Naive B cell (primary cell): Measurements from ENCODE around the gene CNOT1. TPM values are rescaled to one million over a fixed set of nuclear protein-coding genes. Genes with fewer than 3 reads are reported as not detected.
"Not testable (repeated sequence)": the region's sequence is repeated elsewhere in the genome, so short reads cannot be mapped to it uniquely, and the experiment has no call there.

Experiments used
- ATAC-seq, 2 donors: fragments of 150-1000 bp; cut with Tn5 transposase; 2 replicates each; pipeline ENCODE4 v1.10.0; 2021; ENCODE audit warnings: low read depth in 2 of 2, mild to moderate bottlenecking in 2 of 2, moderate library complexity in 2 of 2
- DNase-seq: peaks from one replicate; pipeline ENCODE4 v3.0.0; 2022
- H3K27ac Mint-ChIP-seq, 6 donors: one replicate each; pipeline ENCODE4 v1.8.0; 2020 to 2022; ENCODE audit warnings: mild to moderate bottlenecking in 6 of 6, mixed read lengths in 6 of 6, moderate library complexity in 5 of 6, inconsistent platforms in 2 of 6
- H3K27me3 Mint-ChIP-seq, 3 donors: one replicate each; pipeline ENCODE4 v1.8.0; 2021 to 2022; ENCODE audit warnings: mixed read lengths in 3 of 3, mild to moderate bottlenecking in 1 of 3
- H3K36me3 Mint-ChIP-seq, 2 donors: one replicate each; pipeline ENCODE4 v1.8.0; 2020 to 2022; ENCODE audit warnings: mixed read lengths in 2 of 2, inconsistent platforms in 1 of 2, mild to moderate bottlenecking in 1 of 2
- H3K4me1 Mint-ChIP-seq, 3 donors: one replicate each; pipeline ENCODE4 v1.8.0; 2020 to 2022; ENCODE audit warnings: mixed read lengths in 3 of 3, inconsistent platforms in 1 of 3, mild to moderate bottlenecking in 1 of 3, moderate library complexity in 1 of 3
- H3K4me3 Mint-ChIP-seq, 8 donors: one replicate each; pipeline ENCODE4 v1.8.0; 2020 to 2022; ENCODE audit warnings: mild to moderate bottlenecking in 8 of 8, mixed read lengths in 8 of 8, moderate library complexity in 8 of 8, inconsistent platforms in 2 of 8
- H3K9me3 Mint-ChIP-seq, 7 donors: one replicate each; pipeline ENCODE4 v1.8.0; 2020 to 2022; ENCODE audit warnings: mixed read lengths in 7 of 7, mild to moderate bottlenecking in 5 of 7, inconsistent platforms in 2 of 7, moderate library complexity in 1 of 7
- polyA plus RNA-seq, 6 donors: library from polyadenylated mRNA; unstranded; fragments of 300-500 nt; fragmentation: Illumina TruSeq; gene quantifications; one replicate each; pipeline ENCODE4 v1.2.3, GENCODE V29; 2021; ENCODE audit warnings: low read depth in 6 of 6

Gene CNOT1
- polyA plus RNA-seq, 6 donors from 2014 or later, result 79.4 to 161 (median 108) TPM

DNA sequence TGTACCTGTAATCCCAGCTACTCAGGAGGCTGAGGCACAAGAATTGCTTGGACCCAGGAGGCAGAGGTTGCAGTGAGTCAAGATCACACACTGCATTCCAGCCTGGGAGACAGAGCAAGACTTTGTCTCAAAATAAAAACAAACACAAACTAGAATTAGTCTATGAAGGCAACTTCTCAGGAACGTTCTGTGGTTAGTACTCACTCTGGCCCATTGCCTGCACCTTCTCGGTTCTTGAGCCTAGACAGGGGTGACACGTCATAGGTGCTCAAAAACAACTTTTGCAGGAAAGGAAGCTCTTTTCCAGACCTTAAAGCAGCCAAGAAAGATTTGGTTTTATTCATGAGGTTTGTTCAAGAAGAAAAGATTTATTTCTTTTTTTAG lies 22.3 kb upstream of the CNOT1 start:
- Mint-ChIP-seq H3K4me1 (peaks cover 0 to 5% (median 4%) of the 10 kb centered on the region in 3 donors), H3K9me3 (no peaks in the 10 kb centered on the region), H3K27me3 (peaks cover 0 to 8% (median 8%) of the 10 kb centered on the region in 3 donors), H3K4me3 (no peak overlapping the region), H3K36me3 (no peaks in the 10 kb centered on the region), H3K27ac (no peak overlapping the region)
- DNase-seq (no peak), ATAC-seq (no peak)

- Mint-ChIP-seq H3K27ac (no peak overlapping the region), H3K4me1 (peaks cover 0 to 5% (median 4%) of the 10 kb centered on the region in 3 donors), H3K4me3 (no peak overlapping the region), H3K27me3 (peaks cover 3 to 8% (median 8%) of the 10 kb centered on the region in 3 donors), H3K9me3 (no peaks in the 10 kb centered on the region), H3K36me3 (no peaks in the 10 kb centered on the region)
- ATAC-seq (no peak), DNase-seq (no peak)
These were observed 20.1 kb upstream of the CNOT1 start for GRCh38 chr16:58649707-58650106.

DNA sequence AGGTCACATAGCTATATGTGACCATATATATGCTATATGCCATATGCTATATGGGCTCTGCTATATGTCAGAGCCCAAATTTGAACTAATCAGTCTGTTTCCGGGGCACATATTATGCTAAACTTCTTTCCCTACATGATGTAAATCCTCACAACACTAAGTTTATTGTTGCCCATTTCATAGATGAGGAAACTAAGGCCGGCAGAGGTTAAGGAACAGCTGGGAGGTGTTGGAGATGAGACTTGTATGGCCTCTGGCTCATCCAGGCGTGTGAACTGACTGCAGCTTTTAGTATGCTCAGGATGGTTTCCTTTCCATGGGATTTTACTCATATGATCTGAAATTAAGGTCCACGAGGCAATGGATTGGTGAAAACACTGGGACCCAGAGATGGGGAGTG lies 17.5 kb upstream of the CNOT1 start:
- Mint-ChIP-seq H3K36me3 (no peaks in the 10 kb centered on the region), H3K27me3 (peaks cover 0 to 3% (median 0%) of the 10 kb centered on the region in 3 donors), H3K4me3 (no peak overlapping the region), H3K9me3 (no peaks in the 10 kb centered on the region), H3K4me1 (peaks cover 0 to 5% (median 4%) of the 10 kb centered on the region in 3 donors), H3K27ac (no peak overlapping the region)
- DNase-seq (no peak), ATAC-seq (no peak)

DNA sequence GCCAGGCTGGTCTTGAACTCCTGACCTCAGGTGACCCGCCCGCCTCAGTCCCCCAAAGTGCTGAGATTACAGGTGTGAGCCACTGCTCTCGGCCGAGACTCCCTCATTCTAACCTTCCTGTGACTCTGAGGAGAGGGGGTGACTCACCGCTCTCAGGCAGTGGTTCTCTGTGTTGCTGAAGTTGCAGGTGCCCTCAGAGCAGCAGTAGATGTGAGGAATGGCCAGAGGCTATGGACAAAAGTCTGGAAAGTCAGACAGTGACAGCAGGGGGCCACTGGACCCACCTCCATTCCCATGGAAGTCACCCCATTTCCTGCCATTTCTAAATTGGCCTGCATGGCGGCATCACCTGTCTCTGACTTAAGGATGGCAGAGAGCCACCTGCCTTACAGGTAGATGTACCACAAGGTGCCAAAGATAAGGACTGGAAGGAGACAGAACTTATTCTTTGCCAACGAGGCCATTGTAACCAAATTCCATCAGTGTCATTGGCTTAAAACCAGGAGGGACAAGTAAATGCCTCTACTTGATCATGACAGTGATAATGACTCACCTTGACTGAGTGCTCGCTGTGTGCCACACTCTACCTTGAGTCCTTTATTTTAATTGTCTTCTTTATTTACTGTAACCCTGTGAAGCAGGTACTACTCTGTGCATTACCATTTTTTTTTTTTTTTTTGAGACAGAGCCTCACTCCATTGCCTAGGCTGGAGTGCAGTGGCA lies 15.3 kb upstream of the CNOT1 start:
- Mint-ChIP-seq H3K36me3 (no peaks in the 10 kb centered on the region), H3K27me3 (peaks cover 0 to 5% (median 3%) of the 10 kb centered on the region in 3 donors), H3K9me3 (no peaks in the 10 kb centered on the region), H3K4me3 (no peak overlapping the region), H3K4me1 (no peaks in the 10 kb centered on the region), H3K27ac (no peak overlapping the region)
- ATAC-seq (no peak), DNase-seq (no peak)

- no peaks in the 10 kb centered on the region for H3K4me1 Mint-ChIP-seq
- ATAC-seq, result no peak
- H3K9me3 Mint-ChIP-seq, result no peaks in the 10 kb centered on the region
- H3K4me3 Mint-ChIP-seq, result no peak overlapping the region
- no peak for DNase-seq
- H3K27ac Mint-ChIP-seq, result peak overlapping the region in 1 of 6 donors; percentile 5
- peaks cover under 1 to 8% (median 3%) of the 10 kb centered on the region in 3 donors for H3K27me3 Mint-ChIP-seq
- no peaks in the 10 kb centered on the region for H3K36me3 Mint-ChIP-seq
These were observed 14.5 kb upstream of the CNOT1 start for GRCh38 chr16:58644108-58644507.

- Mint-ChIP-seq H3K36me3 (no peaks in the 10 kb centered on the region), H3K4me1 (no peaks in the 10 kb centered on the region), H3K9me3 (no peaks in the 10 kb centered on the region), H3K27me3 (peaks cover 1 to 15% (median 8%) of the 10 kb centered on the region in 3 donors), H3K4me3 (no peak overlapping the region), H3K27ac (no peak overlapping the region)
- no peak for ATAC-seq
- no peak for DNase-seq
These were observed 11.3 kb upstream of the CNOT1 start for GRCh38 chr16:58640949-58641348.

DNA sequence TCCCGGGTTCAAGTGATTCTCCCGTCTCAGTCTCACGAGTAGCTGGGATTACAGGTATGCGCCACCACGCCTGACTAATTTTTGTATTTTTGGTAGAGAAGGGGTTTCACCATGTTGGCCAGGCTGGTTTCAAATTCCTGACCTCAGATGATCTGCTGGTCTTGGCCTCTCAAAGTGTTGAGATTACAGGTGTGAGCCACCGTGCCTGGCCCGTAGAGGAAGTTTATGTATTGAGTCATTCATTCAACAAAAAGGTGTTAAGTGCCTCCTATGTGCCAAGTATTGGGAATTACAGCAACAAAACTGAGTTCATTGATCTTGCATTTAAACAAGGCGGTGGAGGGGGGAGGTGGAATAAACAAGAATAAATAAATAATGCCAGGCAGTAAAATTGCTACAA lies 10.2 kb upstream of the CNOT1 start:
- peaks cover 0 to 15% (median 8%) of the 10 kb centered on the region in 3 donors for H3K27me3 Mint-ChIP-seq
- H3K36me3 Mint-ChIP-seq, result no peaks in the 10 kb centered on the region
- DNase-seq, result no peak
- H3K27ac Mint-ChIP-seq, result peak overlapping the region in 1 of 6 donors; percentile 81
- no peaks in the 10 kb centered on the region for H3K9me3 Mint-ChIP-seq
- H3K4me1 Mint-ChIP-seq, result no peaks in the 10 kb centered on the region
- no peak for ATAC-seq
- no peak overlapping the region for H3K4me3 Mint-ChIP-seq

GRCh38 chr16:58639230-58639629 lies 9.6 kb upstream of the CNOT1 start:
- H3K27ac Mint-ChIP-seq, result no peak overlapping the region
- ATAC-seq, result no peak
- no peak for DNase-seq
- H3K4me3 Mint-ChIP-seq, result no peak overlapping the region
- H3K27me3 Mint-ChIP-seq, result peaks cover 0 to 15% (median 8%) of the 10 kb centered on the region in 3 donors
- no peaks in the 10 kb centered on the region for H3K4me1 Mint-ChIP-seq
- H3K36me3 Mint-ChIP-seq, result no peaks in the 10 kb centered on the region
- H3K9me3 Mint-ChIP-seq, result no peaks in the 10 kb centered on the region

GRCh38 chr16:58638148-58639036 lies 8.8 kb upstream of the CNOT1 start:
- DNase-seq (no peak), ATAC-seq (no peak)
- H3K9me3 Mint-ChIP-seq, result no peaks in the 10 kb centered on the region
- no peaks in the 10 kb centered on the region for H3K4me1 Mint-ChIP-seq
- H3K27ac Mint-ChIP-seq, result peak overlapping the region in 1 of 6 donors; percentile 26
- peaks cover 0 to 15% (median 8%) of the 10 kb centered on the region in 3 donors for H3K27me3 Mint-ChIP-seq
- no peak overlapping the region for H3K4me3 Mint-ChIP-seq
- no peaks in the 10 kb centered on the region for H3K36me3 Mint-ChIP-seq

GRCh38 chr16:58637021-58637420 lies 7.4 kb upstream of the CNOT1 start:
- not testable (repeated sequence) for H3K4me1 Mint-ChIP-seq, ATAC-seq, H3K36me3 Mint-ChIP-seq, H3K9me3 Mint-ChIP-seq, H3K27ac Mint-ChIP-seq, H3K4me3 Mint-ChIP-seq, DNase-seq
- peaks cover 0 to 15% (median 8%) of the 10 kb centered on the region in 3 donors for H3K27me3 Mint-ChIP-seq

DNA sequence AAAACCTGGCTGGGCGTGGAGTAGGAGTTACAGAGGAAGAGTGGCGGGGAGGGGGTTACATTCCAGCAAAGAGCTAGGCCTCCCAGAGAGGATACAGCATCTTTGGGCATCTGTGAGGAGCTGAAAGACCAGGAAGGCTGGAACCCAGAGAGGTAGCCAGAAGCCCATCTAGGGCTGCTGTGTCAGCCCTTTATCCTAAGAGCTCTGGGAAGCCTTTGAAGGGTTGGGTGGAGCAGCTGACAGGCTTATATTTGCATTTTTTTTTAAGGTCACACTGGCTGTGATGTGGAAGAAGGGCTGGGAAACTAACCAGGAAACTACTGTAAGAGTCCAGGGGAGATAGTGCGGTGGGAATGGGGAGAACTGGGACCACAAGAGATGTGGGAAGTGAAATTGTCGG lies 6.8 kb upstream of the CNOT1 start:
- DNase-seq (no peak), ATAC-seq (no peak)
- Mint-ChIP-seq H3K4me3 (no peak overlapping the region), H3K27me3 (peaks cover 0 to 15% (median 8%) of the 10 kb centered on the region in 3 donors), H3K36me3 (no peaks in the 10 kb centered on the region), H3K4me1 (peaks cover 0 to 2% (median 0%) of the 10 kb centered on the region in 3 donors), H3K9me3 (no peaks in the 10 kb centered on the region), H3K27ac (peak overlapping the region in 1 of 6 donors; percentile 40)

GRCh38 chr16:58635502-58635901 lies 5.9 kb upstream of the CNOT1 start:
- no peak for DNase-seq
- no peak for ATAC-seq
- H3K9me3 Mint-ChIP-seq, result no peaks in the 10 kb centered on the region
- H3K27me3 Mint-ChIP-seq, result peaks cover 0 to 15% (median 8%) of the 10 kb centered on the region in 3 donors
- H3K27ac Mint-ChIP-seq, result no peak overlapping the region
- H3K4me3 Mint-ChIP-seq, result no peak overlapping the region
- no peaks in the 10 kb centered on the region for H3K36me3 Mint-ChIP-seq
- peaks cover 0 to 9% (median 0%) of the 10 kb centered on the region in 3 donors for H3K4me1 Mint-ChIP-seq

DNA sequence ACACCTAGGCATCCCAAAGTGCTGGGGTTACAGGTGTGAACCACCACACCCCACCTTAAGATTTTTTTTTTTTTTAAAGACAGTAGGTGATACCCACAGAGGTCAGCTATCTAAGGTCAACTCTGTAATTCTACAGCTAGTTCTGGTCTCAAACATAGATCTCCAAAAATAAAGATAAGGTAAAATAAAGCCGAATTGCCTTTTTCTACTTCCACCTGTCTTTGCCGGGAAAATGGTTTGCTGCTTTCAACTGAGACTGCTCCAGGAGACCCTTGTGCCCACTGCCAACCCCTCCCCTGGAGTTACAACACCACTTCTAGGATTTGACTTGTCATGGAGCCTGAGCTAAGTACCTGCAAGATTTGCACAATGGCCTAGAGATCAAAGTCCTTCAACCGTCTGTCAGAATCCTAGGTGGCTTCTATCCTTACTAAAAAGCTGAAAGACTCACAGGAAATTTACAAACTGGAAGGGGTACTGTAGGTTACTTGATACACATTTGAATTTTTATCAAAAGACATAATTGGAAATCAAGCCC lies 4.7 kb upstream of the CNOT1 start:
- peak overlapping the region in 1 of 8 donors; percentile 29 for H3K4me3 Mint-ChIP-seq
- peaks cover 0 to 8% (median 8%) of the 10 kb centered on the region in 3 donors for H3K27me3 Mint-ChIP-seq
- DNase-seq, result no peak
- H3K9me3 Mint-ChIP-seq, result peaks cover 0 to 2% (median 0%) of the 10 kb centered on the region in 7 donors
- H3K36me3 Mint-ChIP-seq, result peaks cover 0 to 7% of the 10 kb centered on the region in 2 donors
- ATAC-seq, result no peak
- H3K4me1 Mint-ChIP-seq, result peaks cover 0 to 15% (median 0%) of the 10 kb centered on the region in 3 donors
- peak overlapping the region in 1 of 6 donors; percentile 73 for H3K27ac Mint-ChIP-seq
